HT1080 (cell line): ENCODE results near the gene RREB1. TPM values are rescaled to one million over a fixed set of nuclear protein-coding genes. Genes with fewer than 3 reads are reported as not detected.

ENCODE experiments used
- DNase-seq: peaks from one replicate; pipeline ENCODE4 v3.0.0-alpha.2; 2015; ENCODE audit warnings: low read depth
- small RNA-seq: library from RNA; depleted of rRNA; stranded (forward); fragments of <200 nt; gene quantifications from one replicate; pipeline ENCODE3, GENCODE V24; 2014
- total RNA-seq: library from RNA; depleted of rRNA; stranded (reverse); fragments of >200 nt; shearing (Covaris generic); gene quantifications from 2 replicates; pipeline ENCODE4 v1.2.3, GENCODE V29; 2014; rRNA removed

The RREB1 gene
- total RNA-seq, 1 experiment from 2014 or later = 11.9 TPM

GRCh38 chr6:7285416-7285815 lies 177.7 kb downstream of the RREB1 start:
- no peak for DNase-seq

DNA sequence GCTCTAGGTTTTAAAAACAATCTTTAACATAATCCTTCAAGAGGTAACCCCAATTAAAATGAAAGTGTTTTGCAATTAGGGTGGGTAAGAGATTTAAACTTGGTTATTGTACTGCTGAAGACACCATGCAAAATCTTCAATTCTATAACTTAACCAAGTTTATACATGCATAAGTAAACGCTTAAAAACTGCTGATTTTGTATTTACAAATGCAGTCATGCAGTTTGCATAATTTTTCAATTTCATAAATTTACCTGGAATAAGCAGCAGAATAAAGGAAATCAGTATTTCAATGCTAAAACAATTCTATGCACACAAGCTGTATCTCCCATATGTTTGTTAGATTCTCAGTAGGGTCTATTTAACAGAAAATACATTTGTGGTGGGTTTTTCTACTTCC lies 182.3 kb downstream of the RREB1 start:
- DNase-seq = no peak

DNA sequence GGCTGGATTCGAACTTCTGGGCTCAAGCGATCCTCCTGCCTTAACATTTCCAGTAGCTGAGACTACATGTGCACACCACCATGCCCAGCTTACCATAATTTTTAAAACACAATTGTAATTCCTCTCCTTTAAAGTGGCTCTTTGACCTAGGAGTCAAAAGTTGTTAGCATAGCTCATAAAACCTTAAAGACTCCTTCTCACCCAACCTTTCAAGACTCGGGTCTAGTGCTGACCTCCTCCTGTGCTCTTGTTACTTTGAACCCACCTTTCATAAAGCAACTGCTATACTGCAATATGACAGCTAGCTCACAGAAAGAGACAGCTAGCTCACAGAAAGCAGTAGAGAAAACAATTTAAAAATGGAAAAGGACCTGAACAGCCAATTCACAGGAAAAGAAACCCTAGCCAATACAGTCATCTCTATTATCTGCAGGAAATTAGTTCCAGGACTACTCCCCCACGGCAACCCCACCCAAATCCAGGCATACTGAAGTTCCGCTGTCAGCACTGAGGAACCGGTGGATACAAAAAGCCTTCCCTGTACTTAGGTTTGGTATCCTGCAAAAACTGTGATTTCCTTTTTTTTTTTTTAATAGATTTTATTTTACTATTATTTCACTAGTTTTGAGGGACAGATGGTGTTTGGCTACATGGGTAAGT lies 185.0 kb downstream of the RREB1 start:
- no peak for DNase-seq

DNA sequence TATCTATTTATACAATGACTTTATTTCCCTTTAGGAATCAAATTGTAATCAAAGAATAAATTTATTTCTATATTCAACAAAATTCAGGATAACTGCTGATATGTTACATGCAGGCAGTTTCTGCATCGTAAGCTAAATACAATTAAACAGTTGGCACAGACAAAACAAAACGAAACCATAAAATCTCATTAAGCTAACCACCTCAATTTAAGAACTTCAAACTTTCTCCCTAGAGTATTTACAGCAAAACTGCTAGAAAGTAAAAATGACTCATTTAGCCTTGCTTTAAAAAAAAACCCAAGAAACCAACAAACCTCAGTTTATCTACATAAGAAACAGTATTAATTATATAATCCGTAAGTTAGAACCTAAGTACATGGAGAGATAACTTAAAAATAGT lies 188.2 kb downstream of the RREB1 start:
- DNase-seq = no peak

DNA sequence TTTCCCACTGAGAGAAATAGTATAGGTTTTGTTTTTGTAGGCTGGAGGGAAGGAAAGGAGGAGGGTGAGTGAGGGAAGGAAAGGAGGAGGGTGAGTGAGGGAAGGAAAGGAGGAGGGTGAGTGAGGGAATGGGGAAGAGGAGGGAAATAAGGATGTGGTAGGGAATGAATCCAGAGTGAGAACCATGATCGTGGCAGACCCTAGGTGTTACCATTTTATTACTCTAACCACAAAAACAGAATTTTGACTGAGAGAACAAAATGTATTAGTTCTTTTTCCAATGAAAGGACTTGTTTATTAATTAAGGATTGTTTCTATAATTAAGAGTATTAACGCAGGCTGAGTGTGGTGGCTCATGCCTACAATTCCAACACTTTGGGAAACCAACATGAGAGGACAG lies 188.8 kb downstream of the RREB1 start:
- DNase-seq = no peak

DNA sequence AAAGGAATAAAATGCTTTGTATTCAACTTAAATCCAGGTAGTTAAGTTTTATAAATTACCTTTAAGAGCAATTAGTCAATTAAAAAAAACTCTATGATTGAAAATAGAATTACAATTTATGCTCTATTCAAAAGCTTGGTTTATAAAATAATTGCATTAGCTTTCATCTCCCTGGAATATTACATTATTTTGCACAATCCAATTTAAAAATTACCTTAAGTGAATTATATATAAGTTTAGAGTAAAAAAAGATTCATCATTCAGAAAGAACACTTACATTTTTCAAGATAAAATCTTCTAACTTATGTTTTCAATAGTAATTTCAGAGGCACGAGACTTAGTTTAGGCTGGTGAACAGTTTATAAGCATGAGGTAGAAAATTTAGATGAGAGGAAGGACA lies 190.4 kb downstream of the RREB1 start:
- no peak for DNase-seq

DNA sequence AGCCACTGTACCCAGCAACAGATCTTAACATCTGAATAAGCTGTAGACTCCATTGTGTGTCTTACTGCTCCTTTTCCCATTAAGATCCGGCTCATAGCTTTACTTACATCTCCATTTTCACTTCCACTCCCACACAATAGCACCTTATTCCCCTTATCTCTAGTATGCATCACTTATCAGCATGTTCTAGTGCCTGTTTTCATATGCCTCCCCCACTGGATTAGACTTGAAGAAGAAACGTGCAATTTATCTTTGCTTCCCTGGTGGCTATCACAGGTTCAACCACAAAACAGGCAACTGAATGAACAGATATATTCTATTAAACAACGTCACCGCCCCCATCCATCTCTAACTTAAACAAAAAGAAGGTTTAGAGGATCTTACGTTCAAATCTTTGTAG lies 193.2 kb downstream of the RREB1 start:
- DNase-seq = no peak

Small RNA genes lying within 50 kb of the gene (small RNA-seq; reads per million reads assigned to genes)
- gene RF00019 = not detected

Other genes starting within 250 kb of the RREB1 start
- gene SSR1, start 205.2 kb downstream of the RREB1 start, total RNA-seq = 78.3 and 85.1 TPM in 2 replicates